Right lobe of liver (tissue), 6 donors: Measurements from ENCODE around the gene VPS36. TPM values are rescaled to one million over a fixed set of nuclear protein-coding genes. Genes with fewer than 3 reads are reported as not detected.
A peak's percentile ranks its signal among the peaks of the same experiment; 100 is the strongest.

Experiments used
- ATAC-seq, 4 donors: fragments of 200-7000 bp; cut with Tn5 transposase; one replicate each; pipeline ENCODE4 v1.9.1; 2020; ENCODE audit warnings: mild to moderate bottlenecking in 4 of 4, moderate library complexity in 4 of 4
- DNase-seq, 3 donors: peaks; one replicate each; pipeline ENCODE4 v3.0.0-alpha.2; 2020
- H3K27ac ChIP-seq, 3 donors: fragments of 200-600 bp; one replicate each; pipeline ENCODE4 v1.8.0; 2022
- H3K27me3 ChIP-seq, 2 donors: fragments of 200-600 bp; one replicate each; pipeline ENCODE4 v1.8.0; 2022
- H3K36me3 ChIP-seq, 4 donors: fragments of 200-600 bp; sonication (generic) in 1 of 4; one replicate each; pipeline versions ENCODE4 v1.5.1 to v1.8.0; 2017 to 2022; ENCODE audit warnings: control low read depth in 1 of 4
- H3K4me1 ChIP-seq, 4 donors: fragments of 200-600 bp; sonication (generic) in 1 of 4; one replicate each; pipeline versions ENCODE4 v1.5.1 to v1.8.0; 2017 to 2022; ENCODE audit warnings: control low read depth in 1 of 4
- H3K4me3 ChIP-seq, 3 donors: fragments of 200-600 bp; one replicate each; pipeline ENCODE4 v1.8.0; 2022
- H3K9me3 ChIP-seq, 4 donors: fragments of 200-600 bp; sonication (generic) in 1 of 4; one replicate each; pipeline versions ENCODE4 v1.5.1 to v1.8.0; 2017 to 2022; ENCODE audit warnings: control low read depth in 1 of 4
- CTCF ChIP-seq, 4 donors: fragments of 200-600 bp in 3 of 4; fragments of 450-650 bp in 1 of 4; IDR thresholded peaks; one replicate each; pipeline versions ENCODE4 v1.5.1 to v1.8.0; 2016 to 2022; ENCODE audit warnings: antibody characterized with exemption in 4 of 4, mild to moderate bottlenecking in 2 of 4
- POLR2A ChIP-seq: fragments of 450-650 bp; IDR thresholded peaks from one replicate; pipeline ENCODE4 v1.6.1; 2017; ENCODE audit warnings: antibody characterized with exemption, mild to moderate bottlenecking
- WGBS: methylation state at CpG from one replicate; pipeline ENCODE4 v1.1.6; 2018; ENCODE audit warnings: low coverage, low lambda C conversion rate; ENCODE audit not compliant: insufficient coverage; ENCODE audit errors: missing lambda C conversion rate; 5-methylcytosine and 5-hydroxymethylcytosine counted together
- intact Hi-C, 2 donors: fragments of 100-400 bp; cut with DNase I; formaldehyde crosslinking; loops; one replicate each; pipeline versions ENCODE4 v1.11.2 to v1.14.1; 2022
- total RNA-seq, 6 experiments: library from RNA; depleted of rRNA in 2 of 6; stranded (reverse); fragments of >200 nt in 2 of 6; fragmentation: NEBNext Ultra II Directional in 3 of 6; extraction: Animal tissue kit (Norgen Biotek cat#: 25700) in 3 of 6; gene quantifications; one replicate each; pipeline versions ENCODE4 v1.1.0 to v1.2.4, GENCODE V29; 2016 to 2023
- donor health status: DM: no; HTN: yes; CAD: no.
- donor health status: DM: no; HTN: no; CAD: no.
- donor health status: DM: no; HTN: no; CAD: no.
- donor health status: DM: no; HTN: yes; CAD: no.
- donor health status: DM: no; HTN: yes; CAD: no.

VPS36 gene
- total RNA-seq, 6 experiments from 2014 or later: 14.6 to 25.7 (median 21.5) TPM

GRCh38 chr13:52450793-52451116 lies 321 bp upstream of the VPS36 start:
- TF ChIP-seq POLR2A (no peak), CTCF (IDR thresholded peaks at IDR 0.05) (no peak)
- no peaks in the 10 kb centered on the region for H3K27me3 ChIP-seq
- H3K4me3 ChIP-seq: no peak overlapping the region
- H3K27ac ChIP-seq: peak overlapping the region in 2 of 3 donors; percentile 97 to 99
- DNase-seq: no peak
- peaks cover 0 to 15% (median 6%) of the 10 kb centered on the region in 4 donors for H3K4me1 ChIP-seq
- no peak for ATAC-seq
- H3K9me3 ChIP-seq: no peaks in the 10 kb centered on the region
- intact Hi-C loops: loop anchor here (5.0 kb wide), 1 partner anchor 108 kb away; no protein-coding TSS in a partner anchor
- H3K36me3 ChIP-seq: no peaks in the 10 kb centered on the region
- WGBS: 14% methylated on average over 5 of the region's 8 CpGs

GRCh38 chr13:52449331-52450011 lies 963 bp downstream of the VPS36 start:
- no peaks in the 10 kb centered on the region for H3K9me3 ChIP-seq
- H3K27me3 ChIP-seq: no peaks in the 10 kb centered on the region
- H3K4me3 ChIP-seq: peak overlapping the region; percentile 77 to 81 (median 78)
- H3K36me3 ChIP-seq: no peaks in the 10 kb centered on the region
- DNase-seq: no peak
- intact Hi-C loops: loop anchor here (5.0 kb wide), 1 partner anchor 107 kb away; no protein-coding TSS in a partner anchor
- peaks cover 0 to 12% (median 5%) of the 10 kb centered on the region in 4 donors for H3K4me1 ChIP-seq
- under 1% methylated on average over 10 of the region's 10 CpGs for WGBS
- H3K27ac ChIP-seq: peak overlapping the region; percentile 97 to 99 (median 99)
- no peak for TF ChIP-seq POLR2A
- TF ChIP-seq CTCF (IDR thresholded peaks at IDR 0.05): no peak
- no peak for ATAC-seq

GRCh38 chr13:52447815-52448552 lies 2.5 kb downstream of the VPS36 start:
- no peak overlapping the region for H3K4me3 ChIP-seq
- 96% methylated on average over 3 of the region's 5 CpGs for WGBS
- H3K36me3 ChIP-seq: no peaks in the 10 kb centered on the region
- H3K4me1 ChIP-seq: peaks cover 0 to 8% (median 3%) of the 10 kb centered on the region in 4 donors
- intact Hi-C loops: no loop called here
- H3K9me3 ChIP-seq: no peaks in the 10 kb centered on the region
- DNase-seq: no peak
- TF ChIP-seq CTCF (IDR thresholded peaks at IDR 0.05) (no peak), POLR2A (no peak)
- no peak for ATAC-seq
- no peak overlapping the region for H3K27ac ChIP-seq
- no peaks in the 10 kb centered on the region for H3K27me3 ChIP-seq

GRCh38 chr13:52447354-52447753 lies 3.1 kb downstream of the VPS36 start:
- no peak for DNase-seq
- H3K27me3 ChIP-seq: no peaks in the 10 kb centered on the region
- no peak overlapping the region for H3K4me3 ChIP-seq
- no peaks in the 10 kb centered on the region for H3K36me3 ChIP-seq
- H3K9me3 ChIP-seq: no peaks in the 10 kb centered on the region
- no peak overlapping the region for H3K27ac ChIP-seq
- H3K4me1 ChIP-seq: peaks cover 0 to 8% (median 3%) of the 10 kb centered on the region in 4 donors
- no peak for ATAC-seq
- intact Hi-C loops: no loop called here
- TF ChIP-seq POLR2A (no peak), CTCF (IDR thresholded peaks at IDR 0.05) (no peak)
- WGBS: 100% methylated on average over 2 of the region's 2 CpGs
